GM21619 (cell line): ENCODE results near the gene ZDHHC24.
A peak's percentile ranks its signal among the peaks of the same experiment; 100 is the strongest.
"Not testable (repeated sequence)": the region's sequence is repeated elsewhere in the genome, so short reads cannot be mapped to it uniquely, and the experiment has no call there.

ENCODE experiments used
- ATAC-seq: cut with Tn5 transposase; IDR thresholded peaks from one replicate; pipeline ENCODE4 v1.9.1; 2021; ENCODE audit not compliant: unreplicated experiment

Gene ZDHHC24

DNA sequence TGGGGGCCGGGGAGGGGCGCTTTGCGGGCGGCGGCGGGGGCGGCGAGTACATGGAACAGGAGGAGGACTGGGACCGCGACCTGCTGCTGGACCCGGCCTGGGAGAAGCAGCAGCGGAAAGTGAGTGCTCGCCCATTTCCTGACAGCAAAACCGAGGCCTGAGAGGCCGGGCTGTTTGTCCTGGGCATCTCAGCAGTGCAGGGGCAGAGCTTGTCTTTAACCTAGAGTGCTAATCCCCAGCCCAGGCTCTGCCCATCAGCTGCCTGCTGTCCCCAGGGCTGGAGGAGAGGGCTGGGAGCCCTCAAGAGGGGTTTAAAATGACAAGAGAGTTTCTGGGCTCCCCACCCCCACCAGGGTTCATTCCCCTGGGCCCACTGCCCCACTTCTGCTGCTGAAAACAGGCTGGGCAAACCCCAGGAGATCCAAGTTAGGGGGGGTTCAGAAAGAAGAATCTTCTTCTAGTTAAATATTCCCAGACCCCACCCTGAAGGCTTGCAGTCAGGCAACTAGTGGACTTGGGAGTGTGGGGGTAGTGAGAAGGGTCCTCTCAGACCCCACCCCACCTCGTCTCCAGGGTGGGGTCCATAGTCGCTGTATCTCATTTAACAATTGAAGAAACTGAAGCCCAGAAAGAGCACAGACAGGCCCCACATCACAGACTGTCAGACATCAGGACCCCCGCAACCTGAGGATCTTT, 1.3 kb upstream of the ZDHHC24 start:
- no peak for ATAC-seq

DNA sequence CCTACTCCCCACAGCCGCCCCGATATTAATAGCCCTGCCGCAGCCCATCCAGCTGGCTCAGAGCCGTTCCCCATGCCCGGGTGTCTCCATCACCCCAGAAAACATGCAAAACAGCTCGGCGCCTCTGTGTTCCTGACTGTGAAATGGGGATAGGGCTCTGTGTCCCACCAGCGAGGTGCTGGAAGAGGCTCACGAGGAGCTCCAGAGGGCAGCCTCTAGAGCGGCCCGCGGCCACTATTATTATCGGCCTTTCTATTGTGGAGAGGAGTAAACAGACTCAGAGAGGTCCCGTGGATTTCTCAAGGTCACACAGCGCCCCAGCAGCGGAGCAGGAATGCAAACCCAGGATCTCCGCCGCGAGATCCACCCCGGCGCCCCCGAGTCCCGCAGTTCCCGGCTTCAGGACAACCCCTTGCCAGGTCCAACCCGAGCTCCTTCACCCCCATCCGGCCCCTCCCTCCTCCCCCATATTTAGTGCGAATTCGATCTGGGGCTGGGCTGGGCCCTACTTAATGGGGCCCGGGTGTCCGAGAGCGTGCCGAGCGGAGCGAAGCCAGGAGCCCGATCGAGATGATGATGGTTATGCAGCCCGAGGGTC, 619 bp upstream of the ZDHHC24 start, which contains the start of gene ACTN3:
Gene ACTN3 (plus strand): TSS at position 536 of the 598 bp plus-strand sequence. CDS start 35 bp downstream, at position 571.
- ATAC-seq: no peak

DNA sequence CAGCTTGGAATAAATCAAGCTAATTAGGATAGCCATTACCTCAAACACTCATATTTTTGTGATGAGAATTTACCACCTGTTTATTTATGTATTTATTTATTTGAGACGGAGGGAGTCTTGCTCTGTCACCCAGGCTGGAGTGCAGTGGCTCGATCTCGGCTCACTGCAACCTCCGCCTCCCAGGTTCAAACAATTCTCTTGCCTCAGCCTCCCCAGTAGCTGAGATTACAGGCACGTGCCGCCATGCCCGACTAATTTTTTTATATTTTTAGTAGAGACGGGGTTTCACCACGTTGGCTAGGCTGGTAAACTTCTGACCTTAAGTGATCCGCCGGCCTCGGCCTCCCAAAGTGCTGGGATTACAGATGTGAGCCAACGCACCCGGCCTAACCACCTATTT, 896 bp downstream of the ZDHHC24 start:
- not testable (repeated sequence) for ATAC-seq

DNA sequence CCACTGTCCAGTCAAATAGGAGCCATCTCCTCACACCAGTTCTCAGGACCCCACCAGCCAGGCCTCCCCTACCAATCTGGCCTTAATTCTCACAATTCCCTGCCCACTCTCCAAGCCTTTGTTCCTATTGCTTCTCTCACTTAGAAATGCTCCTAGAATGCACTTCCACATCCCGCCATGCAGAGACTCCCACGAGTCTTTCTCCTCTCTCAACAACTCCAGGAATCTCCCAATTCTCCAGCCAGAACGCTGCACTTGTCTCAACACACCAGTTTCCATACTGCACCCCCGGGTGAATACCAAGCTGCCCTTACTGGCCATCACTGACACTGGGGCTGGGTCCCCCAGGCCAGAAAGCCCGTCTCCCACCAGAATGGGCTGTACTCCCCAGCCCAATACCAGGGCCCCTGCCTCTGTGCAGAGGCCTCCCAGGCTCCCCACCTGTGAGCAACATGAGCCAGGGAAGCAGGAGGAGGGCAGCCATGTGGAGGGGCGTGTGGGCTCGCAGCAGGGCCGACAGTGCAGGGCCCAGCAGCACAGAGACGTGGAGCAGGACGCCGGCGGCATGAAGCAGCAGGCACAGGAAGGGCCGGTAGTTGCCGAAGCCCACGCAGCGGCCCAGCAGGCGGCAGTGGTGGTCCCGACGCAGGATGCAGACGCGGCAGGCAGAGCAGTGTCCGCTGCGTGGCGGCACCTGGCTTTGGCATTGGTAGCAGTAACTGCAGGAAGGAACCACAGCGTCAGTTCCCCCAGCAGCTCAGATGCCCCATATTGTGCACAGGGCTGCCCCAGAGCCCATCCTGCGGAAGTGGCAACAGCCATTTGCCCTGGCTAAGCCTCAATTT, 2.4 kb downstream of the ZDHHC24 start:
- ATAC-seq: peak; percentile 32

DNA sequence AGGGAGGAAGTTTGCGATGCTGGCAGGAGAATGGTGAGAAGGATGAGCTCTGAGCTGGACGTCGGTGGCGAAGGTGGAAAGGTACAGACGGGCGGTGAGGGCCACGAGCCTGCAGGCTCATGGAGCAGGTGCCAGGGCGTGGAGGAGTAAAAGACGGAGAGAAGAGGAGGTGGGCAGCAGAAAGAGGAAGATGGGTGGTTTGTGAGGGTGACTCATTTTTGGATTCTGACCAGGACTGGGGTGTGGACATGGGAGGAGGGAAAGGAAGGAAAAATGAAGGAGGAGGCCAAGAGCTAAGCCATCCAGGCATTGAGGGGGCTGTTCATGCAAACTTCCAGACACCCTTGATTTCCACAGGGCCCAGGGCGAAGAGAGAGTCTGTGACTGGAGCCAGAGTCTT, 3.5 kb downstream of the ZDHHC24 start:
- no peak for ATAC-seq

DNA sequence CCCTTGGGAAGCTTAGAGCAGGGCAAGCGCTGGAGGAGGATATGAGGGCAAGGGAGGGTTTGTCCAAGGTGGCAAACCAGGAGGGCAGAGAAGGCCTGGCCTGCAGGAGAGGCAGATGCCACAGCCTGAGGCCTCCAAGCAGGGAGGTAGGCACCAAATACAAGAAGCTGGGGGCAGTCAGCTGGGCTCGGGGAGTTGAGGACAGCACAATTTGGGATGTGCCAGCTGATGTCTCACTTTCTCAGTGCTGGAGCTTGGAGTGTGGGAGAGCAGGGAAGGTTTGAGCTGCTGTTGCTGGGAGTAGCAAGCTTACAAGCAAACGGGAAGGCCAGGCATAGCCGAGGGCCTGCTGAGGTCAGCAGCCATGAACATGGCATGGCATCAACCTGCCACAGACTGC, 4.0 kb downstream of the ZDHHC24 start:
- no peak for ATAC-seq

DNA sequence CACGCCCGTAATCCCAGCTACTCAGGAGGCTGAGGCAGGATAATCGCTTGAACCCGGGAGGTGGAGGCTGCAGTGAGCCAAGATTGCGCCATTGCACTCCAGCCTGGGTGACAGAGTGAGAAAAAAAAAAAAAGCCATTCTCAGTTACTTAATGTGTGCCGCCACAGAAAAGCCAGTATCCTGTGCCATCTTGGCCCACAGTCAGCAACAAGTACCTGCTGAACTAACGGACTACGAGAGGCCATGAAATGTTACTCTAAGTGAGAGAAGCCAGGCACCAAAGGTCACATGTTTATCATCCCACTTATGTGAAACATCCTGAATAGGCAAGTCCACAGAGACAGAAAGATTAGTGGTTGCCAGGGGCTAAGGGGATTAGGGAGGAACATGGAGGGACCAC, 5.2 kb downstream of the ZDHHC24 start:
- ATAC-seq: not testable (repeated sequence)

DNA sequence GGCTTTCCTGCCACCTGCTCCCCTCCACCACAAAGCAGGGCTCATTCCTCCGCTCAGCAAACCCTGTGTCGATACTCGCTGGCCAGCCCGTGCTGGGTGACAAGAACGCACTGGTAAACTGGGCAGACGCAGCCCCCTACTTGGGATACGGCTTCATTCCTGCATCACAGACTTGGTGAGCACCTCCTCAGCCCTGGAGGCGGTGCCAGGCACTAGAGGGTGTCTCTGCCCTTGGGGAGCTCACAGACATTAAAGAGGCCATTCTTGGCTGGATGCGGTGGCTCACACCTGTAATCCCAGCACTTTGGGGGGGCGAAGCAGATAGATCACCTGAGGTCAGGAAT, 6.0 kb downstream of the ZDHHC24 start:
- ATAC-seq: no peak

DNA sequence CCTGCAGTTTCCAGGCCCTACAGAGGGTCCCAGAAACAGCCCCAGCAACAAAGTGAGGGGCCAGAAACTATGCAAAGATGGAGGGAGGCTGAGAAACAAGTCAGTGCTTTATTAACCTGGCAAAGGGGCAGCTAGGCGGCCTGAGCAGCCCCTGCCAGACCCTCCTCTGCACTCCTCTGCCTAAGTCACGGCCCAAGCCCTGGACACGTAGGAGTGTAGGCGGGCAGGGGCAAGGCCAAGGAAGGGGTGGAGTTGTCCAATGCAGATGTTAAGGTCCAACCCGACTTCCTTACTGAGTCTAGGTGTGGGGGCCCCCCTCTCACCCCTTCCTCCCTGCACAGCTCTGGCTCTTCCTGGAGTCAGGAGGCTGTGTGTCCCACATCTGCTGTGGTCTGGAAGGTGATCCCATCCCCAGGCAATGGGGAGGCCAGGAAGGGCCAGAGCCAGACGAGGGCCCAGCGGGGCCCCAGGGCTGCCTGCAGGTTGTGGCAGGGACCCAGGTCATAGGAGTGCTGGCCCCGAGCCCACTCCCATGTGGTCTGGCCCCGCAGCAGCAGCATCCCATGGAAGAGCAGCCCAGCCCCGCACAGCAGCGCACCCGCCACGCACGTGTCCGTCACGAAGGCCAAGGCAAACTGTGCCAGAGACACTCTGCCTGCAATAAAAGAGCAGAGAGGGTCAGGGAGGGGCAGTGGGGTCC, 6.5 kb downstream of the ZDHHC24 start:
- ATAC-seq: no peak

DNA sequence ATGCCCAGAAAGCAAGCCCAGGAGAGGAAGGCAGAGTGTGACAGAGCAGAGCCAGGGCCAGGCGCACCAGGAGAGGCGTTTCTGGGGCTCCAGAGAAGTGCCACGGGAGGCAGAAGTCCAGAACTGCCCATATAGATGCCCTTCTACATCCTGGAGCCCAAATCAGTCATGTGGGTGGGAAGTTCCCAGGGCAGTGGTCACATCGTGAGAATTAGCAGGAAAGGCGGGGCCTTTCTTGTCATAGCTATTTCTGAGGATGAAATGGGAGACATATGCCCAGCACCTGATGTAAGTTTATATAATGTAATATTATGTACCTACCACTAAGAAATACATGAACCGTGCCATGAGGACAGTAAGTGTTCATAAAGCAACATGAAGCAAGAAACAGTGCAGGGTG, 13.1 kb downstream of the ZDHHC24 start:
- ATAC-seq: no peak

DNA sequence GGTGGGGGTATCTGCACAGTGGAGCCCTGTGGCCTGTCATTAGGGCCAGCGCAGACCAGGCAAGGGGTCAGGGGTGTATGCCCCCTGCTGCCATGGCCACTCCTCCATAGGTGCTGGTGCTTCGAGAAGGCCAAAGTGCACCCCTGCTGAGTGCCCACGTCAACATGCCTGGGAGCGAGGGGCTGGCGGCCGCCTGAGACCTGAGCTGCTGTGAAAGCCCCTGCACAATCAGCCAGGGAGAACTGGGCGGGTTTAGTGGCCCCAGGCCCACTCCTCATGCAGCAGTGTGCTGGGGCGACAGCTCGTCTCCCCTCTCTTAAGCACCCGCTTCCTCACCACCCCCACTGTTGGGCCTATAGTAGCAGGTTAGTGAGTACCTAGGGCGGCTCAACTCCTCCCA, 14.0 kb downstream of the ZDHHC24 start:
- ATAC-seq: no peak

DNA sequence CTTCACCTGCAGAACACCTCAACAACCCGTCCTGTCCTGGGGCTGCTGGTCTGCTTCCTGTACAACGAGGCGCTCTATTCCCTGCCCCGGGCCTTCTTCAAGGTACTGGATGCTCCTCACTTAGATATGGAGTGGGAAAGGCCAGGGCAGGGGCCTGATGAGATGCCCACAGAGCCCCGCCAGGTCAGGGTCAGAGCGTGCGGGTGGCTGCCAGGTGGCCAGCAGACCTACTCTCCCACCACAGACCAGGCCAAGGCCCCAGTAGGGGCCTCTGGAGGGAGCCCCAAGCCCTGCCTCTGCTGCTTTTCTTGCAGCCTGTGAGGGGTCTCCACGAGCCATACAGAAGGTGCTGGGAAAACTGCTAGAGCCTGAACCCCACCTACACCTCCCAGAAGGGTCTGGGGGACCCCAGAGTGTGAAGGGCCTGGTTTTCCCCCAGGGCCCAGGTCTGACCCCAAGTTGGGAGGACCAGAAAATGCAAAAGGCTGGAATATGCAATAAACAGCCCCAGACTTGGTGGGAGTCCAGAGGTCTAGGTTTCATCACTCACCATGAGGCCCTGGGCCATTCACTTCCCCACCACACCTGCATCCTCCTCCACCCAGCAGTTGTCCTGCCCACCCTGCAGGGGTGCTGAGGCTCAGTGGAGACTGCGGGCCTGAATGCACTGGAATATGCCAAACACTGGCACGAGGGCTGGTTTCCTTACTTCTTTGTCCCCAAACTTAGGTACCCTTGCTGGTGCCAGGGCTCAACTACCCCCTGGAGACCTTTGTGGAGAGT, 14.7 kb downstream of the ZDHHC24 start:
- no peak for ATAC-seq

DNA sequence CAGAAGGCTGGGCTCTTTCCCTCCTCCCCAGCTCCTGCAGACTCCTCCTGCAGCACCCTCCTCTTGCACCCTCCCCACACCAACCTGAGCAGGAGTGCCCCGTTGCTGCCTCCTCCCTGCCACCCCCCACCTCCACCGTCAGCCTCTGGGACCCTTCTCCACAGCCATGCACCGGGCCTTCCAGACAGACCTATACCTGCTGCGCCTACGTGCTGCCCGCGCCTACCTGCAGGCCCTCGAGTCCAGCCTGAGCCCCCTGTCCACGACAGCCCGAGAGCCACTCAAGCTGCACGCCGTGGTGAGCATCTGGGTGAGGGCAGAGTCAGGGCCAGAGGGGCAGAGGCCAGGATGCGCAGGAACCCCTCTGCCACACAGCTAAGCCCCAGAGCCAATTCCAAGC, 16.2 kb downstream of the ZDHHC24 start:
- ATAC-seq: no peak

DNA sequence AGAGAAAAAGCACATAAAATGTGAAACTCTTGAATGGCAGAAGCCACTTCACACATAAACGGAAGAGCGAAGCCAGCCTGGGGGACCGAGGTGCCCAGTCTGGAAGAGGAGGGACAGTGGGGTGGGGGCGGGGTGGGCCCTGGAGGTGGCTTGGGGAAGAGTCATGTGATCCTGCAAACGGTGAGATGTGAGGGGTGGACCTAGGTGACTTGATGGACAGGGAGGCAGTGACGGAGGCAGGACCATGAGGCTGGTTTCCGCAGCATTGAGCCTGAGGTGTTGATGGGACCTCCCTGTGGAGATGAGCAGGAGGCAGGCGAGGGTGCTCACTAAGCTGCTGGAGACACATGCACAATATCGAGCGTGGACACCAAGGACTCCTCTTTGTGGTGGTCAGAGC, 16.8 kb downstream of the ZDHHC24 start:
- ATAC-seq: no peak

DNA sequence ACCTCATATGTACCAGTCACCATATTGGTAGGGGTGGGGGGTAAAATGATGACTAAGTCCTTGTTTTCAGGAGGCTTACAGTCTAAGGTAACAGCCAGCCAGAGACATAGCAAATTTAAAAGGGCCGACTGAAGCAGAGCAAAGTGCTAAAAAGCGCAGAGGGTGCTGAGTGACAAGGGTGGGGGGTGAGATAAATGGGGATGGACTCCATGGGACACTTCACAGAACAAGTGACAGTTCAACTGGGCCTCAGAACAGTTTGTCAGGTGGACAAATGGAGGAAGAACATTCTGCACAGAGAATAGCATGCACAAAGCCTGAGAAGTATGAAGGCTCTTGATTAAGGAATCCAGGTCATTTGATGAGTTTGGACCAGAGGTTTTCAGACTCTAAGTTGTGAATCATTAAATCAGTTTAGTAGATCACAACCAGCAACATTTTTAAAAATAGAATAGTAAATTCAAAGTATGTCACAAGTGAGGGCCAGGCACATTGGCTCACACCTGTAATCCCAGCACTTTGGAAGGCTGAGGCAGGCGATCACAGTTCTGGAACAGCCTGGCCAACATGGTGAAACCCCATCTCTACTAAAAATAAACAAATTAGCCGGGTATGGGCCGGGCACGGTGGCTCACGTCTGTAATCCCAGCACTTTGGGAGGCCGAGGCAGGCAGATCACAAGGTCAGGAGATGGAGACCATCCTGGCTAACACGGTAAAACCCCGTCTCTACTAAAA, 21.4 kb downstream of the ZDHHC24 start:
- ATAC-seq: no peak

DNA sequence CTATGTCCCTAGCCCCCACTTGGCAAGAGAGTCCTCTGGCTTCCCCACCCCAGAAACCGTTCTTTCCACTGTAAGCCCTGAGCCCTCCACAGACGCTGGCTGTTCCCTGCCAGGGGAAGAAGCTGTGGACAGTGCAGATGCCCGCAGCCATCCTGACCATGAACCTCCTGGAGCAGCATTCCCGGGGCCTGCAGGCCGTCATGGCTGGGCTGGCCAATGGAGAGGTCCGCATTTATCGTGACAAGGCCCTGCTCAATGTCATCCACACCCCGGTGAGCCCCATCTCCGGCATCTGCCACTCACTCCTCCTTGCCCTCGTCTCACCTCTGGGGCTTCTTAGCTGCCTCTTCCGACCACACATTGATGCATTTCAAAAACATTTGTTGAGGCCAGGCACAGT, 22.2 kb downstream of the ZDHHC24 start:
- no peak for ATAC-seq

DNA sequence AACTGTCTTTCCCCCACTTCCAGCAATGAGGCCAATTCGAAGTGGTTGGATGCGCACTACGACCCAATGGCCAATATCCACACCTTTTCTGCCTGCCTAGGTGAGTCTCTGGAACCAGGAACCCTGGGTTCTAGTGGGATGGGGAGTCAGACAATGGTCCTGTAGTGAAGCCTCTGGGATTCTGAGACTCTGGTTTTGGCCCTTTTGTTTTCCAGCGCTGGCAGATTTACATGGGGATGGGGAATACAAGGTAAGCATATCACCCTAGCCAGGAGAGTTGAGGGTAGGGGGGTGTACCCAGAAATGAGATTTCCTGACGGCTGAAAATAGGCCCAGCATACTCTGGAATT, 34.9 kb downstream of the ZDHHC24 start:
- ATAC-seq: no peak

DNA sequence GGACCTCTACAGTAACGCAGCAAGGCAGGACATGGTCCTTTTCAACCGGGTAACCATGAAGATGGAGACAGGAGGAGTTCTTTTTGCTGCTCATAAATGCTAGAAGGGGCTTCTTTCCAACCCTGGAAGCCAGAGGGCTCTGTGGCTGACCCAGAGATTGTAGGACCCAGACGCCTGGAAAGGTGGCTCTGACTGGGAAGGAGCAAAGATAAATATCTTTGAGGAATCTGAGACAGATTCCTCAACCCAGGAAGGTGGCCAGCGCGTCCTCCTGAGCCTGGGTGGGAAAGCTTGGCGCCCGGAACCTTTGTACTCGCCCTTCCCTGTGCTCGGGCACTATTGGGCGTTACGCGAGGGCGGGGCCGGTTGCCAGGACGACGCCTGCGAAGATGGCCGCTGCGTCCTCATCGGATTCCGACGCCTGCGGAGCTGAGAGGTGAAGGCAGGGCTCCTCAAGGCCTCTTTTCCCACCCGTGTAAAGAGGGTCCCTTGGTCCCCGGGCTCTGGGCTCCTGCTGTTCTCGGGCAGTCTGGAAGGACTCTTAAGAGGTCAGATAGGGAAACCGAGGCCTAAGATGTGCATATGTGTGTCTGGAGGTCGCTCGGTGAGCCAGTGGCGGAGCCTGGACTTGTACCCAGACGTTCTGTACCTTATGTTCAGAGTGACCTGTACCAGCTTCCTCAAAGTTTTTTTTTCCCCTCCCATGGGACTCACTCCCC, 35.4 kb downstream of the ZDHHC24 start, which contains the start of gene BBS1:
Gene BBS1 (plus strand): TSS at position 365 of the 719 bp plus-strand sequence. CDS start 25 bp downstream, at position 390.
- peak; percentile 87 for ATAC-seq

DNA sequence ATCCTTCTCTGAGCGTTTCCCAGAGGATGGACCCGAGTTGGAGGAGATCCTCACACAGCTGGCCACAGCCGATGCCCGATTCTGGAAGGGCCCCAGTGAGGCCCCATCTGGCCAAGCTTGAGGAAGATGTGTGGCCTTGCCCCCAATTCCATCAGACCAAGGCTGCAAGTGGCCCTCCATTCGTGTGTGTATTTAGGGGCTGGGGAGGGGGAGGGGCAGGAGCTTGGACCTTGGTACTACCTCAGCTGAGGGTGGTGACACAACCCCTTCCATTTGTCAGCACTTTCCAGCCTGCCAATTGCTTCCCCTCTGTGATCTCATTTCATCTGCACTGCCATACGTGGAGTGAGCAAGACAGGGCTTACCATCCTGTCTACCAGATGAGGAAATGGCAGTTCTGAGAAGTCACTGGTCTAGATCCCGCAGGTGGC, 36.7 kb downstream of the ZDHHC24 start:
- ATAC-seq: no peak
